Gastroesophageal sphincter (tissue), 3 donors: ENCODE data around the gene PCK2.

Source experiments
- CTCF ChIP-seq, 4 experiments: fragments of 200-600 bp in 2 of 4; fragments of 450-650 bp in 2 of 4; sonication (generic) in 1 of 4; IDR thresholded peaks; one replicate each; pipeline ENCODE4 v1.5.1; 2017 to 2019; ENCODE audit warnings: antibody characterized with exemption in 4 of 4, mild to moderate bottlenecking in 2 of 4, moderate library complexity in 2 of 4
- EP300 ChIP-seq: sonication (generic); formaldehyde crosslinking; IDR thresholded peaks from one replicate; pipeline ENCODE4 v1.6.1; 2017; ENCODE audit warnings: antibody characterized with exemption, mild to moderate bottlenecking
- POLR2A ChIP-seq, 2 donors: fragments of 450-650 bp; IDR thresholded peaks; one replicate each; pipeline ENCODE4 v1.6.1; 2017; ENCODE audit warnings: antibody characterized with exemption in 2 of 2, mild to moderate bottlenecking in 2 of 2, moderate library complexity in 1 of 2

- TF ChIP-seq EP300 = no peak
- TF ChIP-seq CTCF (IDR thresholded peaks at IDR 0.05) = no peak
- no peak for TF ChIP-seq POLR2A (IDR thresholded peaks at IDR 0.05)
Observed at GRCh38 chr14:24051176-24051788, 42.8 kb upstream of the PCK2 start.
